Caco-2 (cell line): ENCODE measurements around the gene PALM. TPM values are rescaled to one million over a fixed set of nuclear protein-coding genes. Genes with fewer than 3 reads are reported as not detected.

Experiments
- BruUV-seq: library from RNA; stranded (reverse); fragments of 400-500 nt; replicated peaks from 2 replicates; lab custom pipeline; 2021; lab: Mats Ljungman, UMichigan
- CTCF ChIA-PET: fragments of 300-600 bp; sonication (Branson Sonifier 250); formaldehyde crosslinking; loops from one replicate; lab custom pipeline; 2022; ENCODE audit warnings: antibody characterized with exemption; lab: Charles Lee
- POLR2A ChIA-PET: fragments of 300-600 bp; sonication (Branson Sonifier 250); formaldehyde crosslinking; loops from one replicate; lab custom pipeline; 2022; ENCODE audit warnings: antibody characterized with exemption; lab: Charles Lee
- DNase-seq, 2 experiments: peaks; one replicate each; pipeline versions ENCODE4 v3.0.0 to v3.0.0-alpha.2; 2020 to 2022
- H3K27me3 ChIP-seq: replicated peaks from 2 replicates; pipeline ENCODE4 v1.6.0; 2011; ENCODE audit warnings: low read length; ENCODE audit not compliant: control insufficient read depth, insufficient read depth
- H3K36me3 ChIP-seq: 2 replicates; pipeline ENCODE4 v1.5.1; 2011; ENCODE audit warnings: low read length; ENCODE audit not compliant: control insufficient read depth, insufficient read depth
- H3K4me1 ChIP-seq: fragments of 250-450 bp; sonication (Bioruptor Pico); 2 replicates; pipeline ENCODE4 v1.5.1; 2020; ENCODE audit warnings: mild to moderate bottlenecking
- H3K4me3 ChIP-seq: 2 replicates; pipeline ENCODE4 v1.5.1; 2011; ENCODE audit warnings: low read depth, mild to moderate bottlenecking, control low read depth, low read length
- H3K9me3 ChIP-seq: fragments of 250-450 bp; sonication (Bioruptor Pico); 2 replicates; pipeline ENCODE4 v1.5.1; 2020; ENCODE audit warnings: mild to moderate bottlenecking, moderate library complexity
- H3K27ac Mint-ChIP-seq: one replicate; pipeline ENCODE4 v1.8.0; 2022; ENCODE audit warnings: mixed read lengths; ENCODE audit not compliant: unreplicated experiment
- H3K27me3 Mint-ChIP-seq: one replicate; pipeline ENCODE4 v1.8.0; 2022; ENCODE audit warnings: mixed read lengths; ENCODE audit not compliant: insufficient read depth, unreplicated experiment
- H3K36me3 Mint-ChIP-seq: one replicate; pipeline ENCODE4 v1.8.0; 2022; ENCODE audit warnings: mild to moderate bottlenecking, mixed read lengths; ENCODE audit not compliant: insufficient read depth, unreplicated experiment
- H3K4me1 Mint-ChIP-seq: one replicate; pipeline ENCODE4 v1.8.0; 2022; ENCODE audit warnings: low read depth, mixed read lengths; ENCODE audit not compliant: unreplicated experiment
- H3K4me3 Mint-ChIP-seq: one replicate; pipeline ENCODE4 v1.8.0; 2022; ENCODE audit warnings: mild to moderate bottlenecking, moderate library complexity, mixed read lengths; ENCODE audit not compliant: unreplicated experiment
- H3K9me3 Mint-ChIP-seq: one replicate; pipeline ENCODE4 v1.8.0; 2022; ENCODE audit warnings: mixed read lengths; ENCODE audit not compliant: unreplicated experiment
- intact Hi-C: fragments of 100-400 bp; cut with micrococcal nuclease; formaldehyde crosslinking; loops from one replicate; pipeline ENCODE4 v1.10.0; 2022; ENCODE audit not compliant: unreplicated experiment
- total RNA-seq: library from RNA; stranded (reverse); gene quantifications from 2 replicates; pipeline ENCODE4 v1.2.3, GENCODE V29; 2022
- TF ChIP-seq, protein P1 (sequence below), 2 experiments: fragments of 200-600 bp in 1 of 2; IDR thresholded peaks; 1 replicate in 1 of 2; 2 replicates in 1 of 2; pipeline versions ENCODE4 v1.5.1 to v1.8.0; 2011 to 2022; ENCODE audit warnings: antibody characterized with exemption in 1 of 2, control low read depth in 1 of 2, inconsistent platforms in 1 of 2, low read depth in 1 of 2, low read length in 1 of 2, mild to moderate bottlenecking in 1 of 2, moderate library complexity in 1 of 2; ENCODE audit not compliant: insufficient read depth in 1 of 2, severe bottlenecking in 1 of 2, unreplicated experiment in 1 of 2

Gene PALM
- total RNA-seq, 1 experiment from 2014 or later = 16.1 TPM

DNA sequence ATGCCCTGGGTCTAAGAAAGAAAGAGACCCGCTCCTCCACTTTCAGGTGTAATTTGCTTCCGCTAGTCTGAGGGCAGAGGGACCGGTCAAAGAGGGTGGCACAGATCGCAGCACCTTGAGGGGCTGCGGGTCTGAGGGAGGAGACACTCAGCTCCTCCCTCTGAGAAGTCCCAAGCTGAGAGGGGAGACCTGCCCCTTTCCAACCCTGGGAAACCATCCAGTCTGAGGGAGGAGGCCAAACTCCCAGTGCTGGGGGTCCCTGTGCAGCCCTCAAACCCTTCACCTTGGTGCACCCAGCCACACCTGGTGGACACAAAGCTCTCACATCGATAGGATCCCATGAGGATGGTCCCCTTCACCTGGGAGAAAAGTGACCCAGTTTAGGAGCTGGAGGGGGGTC, 55.1 kb downstream of the PALM start:
- no peaks in the 10 kb centered on the region for H3K9me3 Mint-ChIP-seq
- Histone ChIP-seq H3K4me3 (no peak overlapping the region), H3K36me3 (peaks cover 5% of the 10 kb centered on the region), H3K27me3 (no peaks in the 10 kb centered on the region), H3K4me1 (no peaks in the 10 kb centered on the region), H3K9me3 (no peaks in the 10 kb centered on the region)
- BruUV-seq = TSS peak; percentile 72
- no peak overlapping the region for H3K4me3 Mint-ChIP-seq
- TF ChIP-seq, protein P1, sequence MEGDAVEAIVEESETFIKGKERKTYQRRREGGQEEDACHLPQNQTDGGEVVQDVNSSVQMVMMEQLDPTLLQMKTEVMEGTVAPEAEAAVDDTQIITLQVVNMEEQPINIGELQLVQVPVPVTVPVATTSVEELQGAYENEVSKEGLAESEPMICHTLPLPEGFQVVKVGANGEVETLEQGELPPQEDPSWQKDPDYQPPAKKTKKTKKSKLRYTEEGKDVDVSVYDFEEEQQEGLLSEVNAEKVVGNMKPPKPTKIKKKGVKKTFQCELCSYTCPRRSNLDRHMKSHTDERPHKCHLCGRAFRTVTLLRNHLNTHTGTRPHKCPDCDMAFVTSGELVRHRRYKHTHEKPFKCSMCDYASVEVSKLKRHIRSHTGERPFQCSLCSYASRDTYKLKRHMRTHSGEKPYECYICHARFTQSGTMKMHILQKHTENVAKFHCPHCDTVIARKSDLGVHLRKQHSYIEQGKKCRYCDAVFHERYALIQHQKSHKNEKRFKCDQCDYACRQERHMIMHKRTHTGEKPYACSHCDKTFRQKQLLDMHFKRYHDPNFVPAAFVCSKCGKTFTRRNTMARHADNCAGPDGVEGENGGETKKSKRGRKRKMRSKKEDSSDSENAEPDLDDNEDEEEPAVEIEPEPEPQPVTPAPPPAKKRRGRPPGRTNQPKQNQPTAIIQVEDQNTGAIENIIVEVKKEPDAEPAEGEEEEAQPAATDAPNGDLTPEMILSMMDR (IDR thresholded peaks at IDR 0.05; ENCODE audit: insufficient read depth in 1 of 2, low read depth in 1 of 2, low read length in 1 of 2, severe bottlenecking in 1 of 2, unreplicated experiment in 1 of 2) = no peak
- POLR2A ChIA-PET = interaction anchor here (0.5 to 0.7 kb wide), 2 partner anchors 10 to 11 kb away, joined by 3 to 5 read pairs; no protein-coding TSS in a partner anchor
- H3K27ac Mint-ChIP-seq = no peak overlapping the region
- no peaks in the 10 kb centered on the region for H3K27me3 Mint-ChIP-seq
- H3K36me3 Mint-ChIP-seq = peaks cover 52% of the 10 kb centered on the region
- CTCF ChIA-PET = no interaction called here
- DNase-seq = no peak
- intact Hi-C loops = no loop called here
- no peaks in the 10 kb centered on the region for H3K4me1 Mint-ChIP-seq

GRCh38 chr19:764301-764700, 55.6 kb downstream of the PALM start:
- no peak for DNase-seq
- TF ChIP-seq, protein P1 (IDR thresholded peaks at IDR 0.05; ENCODE audit: insufficient read depth in 1 of 2, low read depth in 1 of 2, low read length in 1 of 2, severe bottlenecking in 1 of 2, unreplicated experiment in 1 of 2) = no peak
- intact Hi-C loops = no loop called here
- no peaks in the 10 kb centered on the region for H3K4me1 ChIP-seq
- Mint-ChIP-seq H3K9me3 (no peaks in the 10 kb centered on the region), H3K4me3 (no peak overlapping the region), H3K4me1 (no peaks in the 10 kb centered on the region), H3K36me3 (peaks cover 48% of the 10 kb centered on the region), H3K27me3 (no peaks in the 10 kb centered on the region), H3K27ac (no peak overlapping the region)
- peaks cover 5% of the 10 kb centered on the region for H3K36me3 ChIP-seq
- ChIA-PET POLR2A (interaction anchor here (0.5 kb wide), 1 partner anchor 11 kb away, joined by 5 read pairs; no protein-coding TSS in a partner anchor), CTCF (no interaction called here)
- no peaks in the 10 kb centered on the region for H3K9me3 ChIP-seq
- no peak overlapping the region for H3K4me3 ChIP-seq
- no peaks in the 10 kb centered on the region for H3K27me3 ChIP-seq
- BruUV-seq = no TSS peak

DNA sequence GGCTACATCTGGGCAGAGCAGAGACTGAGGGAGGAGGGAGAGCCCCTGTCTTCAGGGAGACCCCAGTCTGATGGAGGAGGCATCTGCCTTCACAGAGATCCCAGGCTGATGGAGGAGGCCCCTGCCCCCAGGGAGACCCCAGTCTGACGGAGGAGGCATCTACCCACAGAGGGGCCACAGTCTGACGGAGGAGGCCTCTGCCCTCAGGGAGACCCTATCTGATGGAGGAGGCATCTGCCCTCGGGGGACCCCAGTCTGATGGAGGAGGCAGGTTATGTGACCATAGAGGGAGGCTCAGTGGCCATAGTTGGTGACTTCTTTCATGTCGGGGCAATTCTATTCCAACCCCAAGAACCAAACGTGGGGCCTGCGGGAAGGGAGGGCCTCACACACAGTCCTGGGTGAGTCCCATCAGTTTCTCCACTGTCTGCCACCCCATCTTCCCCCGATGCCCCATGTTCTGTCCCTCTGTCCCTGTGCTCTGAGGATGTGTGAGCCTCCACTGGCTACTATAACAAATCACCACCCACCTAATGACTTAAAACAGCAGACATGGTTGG, 56.5 kb downstream of the PALM start:
- Histone ChIP-seq H3K36me3 (peaks cover 2% of the 10 kb centered on the region), H3K4me3 (no peak overlapping the region), H3K9me3 (no peaks in the 10 kb centered on the region), H3K4me1 (no peaks in the 10 kb centered on the region), H3K27me3 (no peaks in the 10 kb centered on the region)
- intact Hi-C loops = no loop called here
- H3K27ac Mint-ChIP-seq = no peak overlapping the region
- TF ChIP-seq, protein P1 (IDR thresholded peaks at IDR 0.05; ENCODE audit: insufficient read depth in 1 of 2, low read depth in 1 of 2, low read length in 1 of 2, severe bottlenecking in 1 of 2, unreplicated experiment in 1 of 2) = no peak
- ChIA-PET CTCF (interaction anchor here (0.7 kb wide), 1 partner anchor 78 kb away, joined by 3 read pairs; no protein-coding TSS in a partner anchor), POLR2A (no interaction called here)
- no peaks in the 10 kb centered on the region for H3K9me3 Mint-ChIP-seq
- no peak overlapping the region for H3K4me3 Mint-ChIP-seq
- H3K36me3 Mint-ChIP-seq = peaks cover 41% of the 10 kb centered on the region
- H3K27me3 Mint-ChIP-seq = no peaks in the 10 kb centered on the region
- BruUV-seq = no TSS peak
- no peak for DNase-seq
- no peaks in the 10 kb centered on the region for H3K4me1 Mint-ChIP-seq
